ELF-1 (cell line): ENCODE measurements around the gene ANKRD36.
"Not testable (repeated sequence)": the region's sequence is repeated elsewhere in the genome, so short reads cannot be mapped to it uniquely, and the experiment has no call there.

Experiments
- DNase-seq: peaks from one replicate; pipeline ENCODE4 v3.0.0-alpha.2; 2016; ENCODE audit warnings: low read depth, low spot score

Gene ANKRD36

GRCh38 chr2:97293687-97294086, 180.7 kb downstream of the ANKRD36 start:
- DNase-seq, result not testable (repeated sequence)
